Fibroblast of lung (primary cell): ENCODE results near the gene ISOC2. TPM values are rescaled to one million over a fixed set of nuclear protein-coding genes. Genes with fewer than 3 reads are reported as not detected.
A peak's percentile ranks its signal among the peaks of the same experiment; 100 is the strongest.

ENCODE experiments used
- DNase-seq, 2 donors: peaks; one replicate each; pipeline versions ENCODE4 v3.0.0 to v3.0.0-alpha.2; 2010; ENCODE audit warnings: low read depth in 2 of 2
- H2AFZ ChIP-seq: 2 replicates; pipeline ENCODE4 v1.5.1; 2012; ENCODE audit warnings: low read length, control low read depth, inconsistent platforms
- H3K27ac ChIP-seq: 2 replicates; pipeline ENCODE4 v1.5.1; 2011; ENCODE audit warnings: low read length, control low read depth; ENCODE audit not compliant: insufficient read depth
- H3K27me3 ChIP-seq: 2 replicates; pipeline ENCODE4 v1.5.1; 2011; ENCODE audit warnings: mild to moderate bottlenecking, low read length; ENCODE audit not compliant: control insufficient read depth, insufficient read depth
- H3K36me3 ChIP-seq: 2 replicates; pipeline ENCODE4 v1.5.1; 2011; ENCODE audit warnings: low read length; ENCODE audit not compliant: control insufficient read depth, insufficient read depth
- H3K4me1 ChIP-seq: 2 replicates; pipeline ENCODE4 v1.5.1; 2011; ENCODE audit warnings: low read length; ENCODE audit not compliant: control insufficient read depth, insufficient read depth; ENCODE audit errors: extremely low read depth
- H3K4me2 ChIP-seq: 2 replicates; pipeline ENCODE4 v1.5.1; 2011; ENCODE audit warnings: low read length, control low read depth; ENCODE audit not compliant: insufficient read depth; ENCODE audit errors: extremely low read depth
- H3K4me3 ChIP-seq, 4 experiments: fragments of 200-600 bp in 1 of 4; sonication (generic) in 1 of 4; replicated peaks in 1 of 4; 2 replicates each; pipeline ENCODE4 v1.5.1; 2011 to 2016; ENCODE audit warnings: low read length in 4 of 4, low read depth in 3 of 4, mild to moderate bottlenecking in 3 of 4, control low read depth in 2 of 4, inconsistent platforms in 1 of 4, mixed read lengths in 1 of 4; ENCODE audit not compliant: insufficient read depth in 1 of 4; ENCODE audit errors: control extremely low read depth in 1 of 4
- H3K79me2 ChIP-seq: 2 replicates; pipeline ENCODE4 v1.5.1; 2012; ENCODE audit warnings: mild to moderate bottlenecking, low read length, inconsistent platforms; ENCODE audit not compliant: control insufficient read depth, insufficient read depth
- H3K9ac ChIP-seq: 2 replicates; pipeline ENCODE4 v1.5.1; 2011; ENCODE audit warnings: mild to moderate bottlenecking, low read length, control low read depth; ENCODE audit not compliant: insufficient read depth
- H3K9me3 ChIP-seq: 2 replicates; pipeline ENCODE4 v1.5.1; 2012; ENCODE audit warnings: low read depth, low read length; ENCODE audit not compliant: control insufficient read depth, insufficient read depth
- H4K20me1 ChIP-seq: 2 replicates; pipeline ENCODE4 v1.5.1; 2011; ENCODE audit warnings: low read length; ENCODE audit not compliant: control insufficient read depth, insufficient read depth; ENCODE audit errors: extremely low read depth
- EZH2 ChIP-seq: IDR thresholded peaks from 2 replicates; pipeline ENCODE4 v1.5.1; 2012; ENCODE audit warnings: low read length, control low read depth, mild to moderate bottlenecking; ENCODE audit errors: missing control alignments
- polyA plus RNA-seq, 2 donors: library from polyadenylated mRNA; depleted of rRNA in 1 of 2; stranded (reverse) in 1 of 2; unstranded in 1 of 2; fragments of >200 nt; gene quantifications; 2 replicates each; pipeline ENCODE4 v1.2.1, GENCODE V29; 2011 to 2012; ENCODE audit warnings: missing spikeins in 1 of 2
- total RNA-seq: library from RNA; depleted of rRNA; stranded (reverse); fragments of >200 nt; gene quantifications from 2 replicates; pipeline ENCODE4 v1.2.1, GENCODE V29; 2014
- TF ChIP-seq, protein P1 (sequence below), 2 donors: IDR thresholded peaks in 1 of 2; conservative IDR thresholded peaks in 1 of 2; 1 replicate in 1 of 2; 2 replicates in 1 of 2; pipeline ENCODE4 v1.5.1; 2011 to 2012; ENCODE audit warnings: low read length in 2 of 2, control low read depth in 1 of 2, inconsistent platforms in 1 of 2, low read depth in 1 of 2, mild to moderate bottlenecking in 1 of 2

ISOC2 gene
- total and polyA plus RNA-seq, 2 donors (not counting 1 experiment from before 2014, with no cell fraction given): 24.8 to 35.5 TPM

DNA sequence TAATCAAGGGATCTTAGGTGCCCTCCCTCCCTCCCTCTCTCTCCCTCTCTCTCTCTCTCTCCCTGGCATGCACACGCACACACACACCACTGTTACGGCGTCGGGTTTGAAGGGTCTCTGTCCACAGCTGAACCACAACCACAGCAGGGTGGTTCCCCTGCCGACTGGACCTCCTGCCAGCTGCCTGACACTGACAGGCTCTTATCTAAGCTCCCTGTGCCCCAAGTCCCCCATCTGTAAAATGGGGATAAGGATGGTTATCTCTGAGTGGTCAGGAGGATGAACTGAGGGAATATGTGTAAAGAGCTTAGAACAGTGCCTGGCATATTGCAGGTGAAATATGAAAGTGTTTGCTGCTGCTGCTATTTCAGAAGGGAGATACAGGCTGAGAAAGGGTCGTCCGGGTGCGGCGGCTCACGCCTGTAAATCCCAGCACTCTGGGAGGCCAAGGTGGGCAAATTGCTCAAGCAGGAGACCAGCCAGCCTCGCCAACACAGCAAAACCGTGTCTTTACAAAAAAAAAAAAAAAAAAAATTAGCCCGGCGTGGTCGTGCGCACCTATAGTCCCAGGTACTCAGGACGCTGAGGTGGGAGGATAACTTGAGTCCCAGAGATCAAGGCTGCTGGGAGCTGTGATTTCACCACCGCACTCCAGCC, 17.5 kb downstream of the ISOC2 start:
- Histone ChIP-seq H3K4me3 (no peak overlapping the region), H3K36me3 (no peaks in the 10 kb centered on the region), H3K4me1 (no peaks in the 10 kb centered on the region), H4K20me1 (no peaks in the 10 kb centered on the region), H3K27me3 (peaks cover 47% of the 10 kb centered on the region), H2AFZ (no peak overlapping the region), H3K4me2 (no peak overlapping the region), H3K27ac (no peak overlapping the region), H3K79me2 (no peaks in the 10 kb centered on the region), H3K9ac (no peak overlapping the region), H3K9me3 (no peaks in the 10 kb centered on the region)
- TF ChIP-seq EZH2: peak; percentile 96
- TF ChIP-seq, protein P1, sequence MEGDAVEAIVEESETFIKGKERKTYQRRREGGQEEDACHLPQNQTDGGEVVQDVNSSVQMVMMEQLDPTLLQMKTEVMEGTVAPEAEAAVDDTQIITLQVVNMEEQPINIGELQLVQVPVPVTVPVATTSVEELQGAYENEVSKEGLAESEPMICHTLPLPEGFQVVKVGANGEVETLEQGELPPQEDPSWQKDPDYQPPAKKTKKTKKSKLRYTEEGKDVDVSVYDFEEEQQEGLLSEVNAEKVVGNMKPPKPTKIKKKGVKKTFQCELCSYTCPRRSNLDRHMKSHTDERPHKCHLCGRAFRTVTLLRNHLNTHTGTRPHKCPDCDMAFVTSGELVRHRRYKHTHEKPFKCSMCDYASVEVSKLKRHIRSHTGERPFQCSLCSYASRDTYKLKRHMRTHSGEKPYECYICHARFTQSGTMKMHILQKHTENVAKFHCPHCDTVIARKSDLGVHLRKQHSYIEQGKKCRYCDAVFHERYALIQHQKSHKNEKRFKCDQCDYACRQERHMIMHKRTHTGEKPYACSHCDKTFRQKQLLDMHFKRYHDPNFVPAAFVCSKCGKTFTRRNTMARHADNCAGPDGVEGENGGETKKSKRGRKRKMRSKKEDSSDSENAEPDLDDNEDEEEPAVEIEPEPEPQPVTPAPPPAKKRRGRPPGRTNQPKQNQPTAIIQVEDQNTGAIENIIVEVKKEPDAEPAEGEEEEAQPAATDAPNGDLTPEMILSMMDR (conservative IDR thresholded peaks at IDR 0.05 in 1 of 2, IDR thresholded peaks at IDR 0.05 in 1 of 2; ENCODE audit: low read depth in 1 of 2, low read length in 2 of 2): no peak
- DNase-seq: no peak

DNA sequence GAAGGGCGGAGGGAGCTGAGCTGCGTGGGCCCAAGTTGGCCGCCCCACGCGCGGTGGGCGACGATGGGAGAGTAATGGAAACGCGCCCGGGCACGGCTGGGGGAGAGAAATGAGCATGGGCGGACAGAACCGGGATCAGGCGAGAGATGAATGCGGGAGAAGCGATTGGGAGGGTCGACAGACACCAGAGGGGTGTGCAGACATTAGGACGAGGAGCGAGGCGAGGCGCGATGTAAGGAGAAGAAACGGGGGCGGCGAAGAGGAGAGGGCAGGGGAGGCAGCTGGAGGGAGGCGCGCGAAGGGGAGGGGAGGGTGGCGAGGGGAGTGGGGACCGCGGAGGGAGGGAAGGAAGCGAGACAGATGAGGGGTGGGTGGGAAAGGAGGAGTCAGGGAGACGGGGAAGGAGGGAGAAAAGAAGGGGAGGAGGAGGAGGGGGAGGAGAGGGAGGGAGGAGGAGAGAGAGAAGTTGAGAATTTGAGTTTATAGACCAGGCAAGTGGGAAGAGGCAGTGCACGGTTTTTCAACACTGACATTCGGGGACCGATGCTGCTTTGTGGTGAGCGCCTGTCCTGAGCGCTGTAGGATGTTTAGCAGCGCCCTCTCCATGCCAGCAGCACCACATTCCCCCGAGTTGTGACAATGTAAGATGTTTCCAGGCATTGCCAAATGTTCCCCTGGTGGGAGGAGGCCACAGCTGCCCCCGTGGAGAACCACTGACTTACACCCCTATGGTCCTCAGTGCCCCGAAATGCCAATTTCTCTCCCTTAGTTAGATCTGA, 18.2 kb downstream of the ISOC2 start, which contains the start of gene SHISA7:
Gene SHISA7 (minus strand): TSS at position 256 of the 779 bp plus-strand sequence. CDS start 437 bp downstream, outside the sequence.
- Histone ChIP-seq H3K9ac (no peak within 1 kb of the TSS), H2AFZ (no peak within 1 kb of the TSS), H4K20me1 (no peaks in the 10 kb centered on the region), H3K27ac (no peak within 1 kb of the TSS), H3K4me3 (no peak within 1 kb of the TSS), H3K4me2 (no peak within 1 kb of the TSS), H3K79me2 (no peaks in the 10 kb centered on the region), H3K36me3 (no peaks in the 10 kb centered on the region), H3K9me3 (no peaks in the 10 kb centered on the region), H3K4me1 (no peaks in the 10 kb centered on the region), H3K27me3 (peaks cover 47% of the 10 kb centered on the region)
- TF ChIP-seq, protein P1 (conservative IDR thresholded peaks at IDR 0.05 in 1 of 2, IDR thresholded peaks at IDR 0.05 in 1 of 2; ENCODE audit: low read depth in 1 of 2, low read length in 2 of 2): no peak
- TF ChIP-seq EZH2: peak; percentile 97
- DNase-seq: no peak

DNA sequence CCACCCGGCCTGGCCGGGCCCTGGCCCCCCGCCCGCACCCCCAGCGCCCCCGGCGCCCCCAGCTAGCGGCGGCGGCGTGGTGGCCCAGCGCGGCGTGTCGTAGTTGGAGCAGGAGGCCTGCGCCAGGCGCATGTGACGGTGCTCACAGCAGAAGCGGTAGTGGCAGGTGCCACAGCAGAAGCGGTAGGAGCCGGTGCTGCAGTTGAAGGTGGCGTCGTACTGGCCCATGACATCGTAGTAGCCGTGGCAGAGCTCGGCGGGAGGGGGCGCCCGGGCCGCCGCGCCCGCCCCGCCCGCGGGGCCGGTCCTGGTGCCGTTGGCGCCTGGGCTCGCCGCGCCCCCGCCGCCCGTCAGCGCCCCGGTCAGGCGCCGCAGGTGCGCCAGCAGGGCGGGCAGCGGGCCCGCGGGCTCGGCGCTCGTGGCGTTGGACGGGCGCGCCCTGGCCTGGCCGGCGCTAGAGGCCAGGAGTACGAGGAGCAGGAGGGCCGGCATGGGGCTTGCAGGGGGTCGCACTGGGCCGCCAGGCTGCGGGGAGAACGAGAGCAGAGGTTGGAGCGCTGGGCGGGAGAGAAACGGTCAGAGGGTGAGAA, 19.0 kb downstream of the ISOC2 start:
- Histone ChIP-seq H3K36me3 (no peaks in the 10 kb centered on the region), H3K4me2 (no peak overlapping the region), H3K9ac (no peak overlapping the region), H3K79me2 (no peaks in the 10 kb centered on the region), H2AFZ (no peak overlapping the region), H3K4me1 (no peaks in the 10 kb centered on the region), H3K9me3 (no peaks in the 10 kb centered on the region), H3K27me3 (peaks cover 47% of the 10 kb centered on the region), H3K4me3 (no peak overlapping the region), H4K20me1 (no peaks in the 10 kb centered on the region), H3K27ac (no peak overlapping the region)
- TF ChIP-seq, protein P1 (conservative IDR thresholded peaks at IDR 0.05 in 1 of 2, IDR thresholded peaks at IDR 0.05 in 1 of 2; ENCODE audit: low read depth in 1 of 2, low read length in 2 of 2): no peak
- peak; percentile 20 for TF ChIP-seq EZH2
- no peak for DNase-seq
